Testis (tissue), 3 donors: ENCODE results near the gene PDZD8. TPM values are rescaled to one million over a fixed set of nuclear protein-coding genes. Genes with fewer than 3 reads are reported as not detected.

Experiments
- DNase-seq: peaks from one replicate; pipeline ENCODE4 v3.0.0-alpha.2; 2019
- H3K27ac ChIP-seq, 2 donors: fragments of 200-600 bp; sonication (generic); one replicate each; pipeline ENCODE4 v1.5.1; 2019
- H3K27me3 ChIP-seq: fragments of 200-600 bp; sonication (generic); one replicate; pipeline ENCODE4 v1.5.1; 2019
- H3K36me3 ChIP-seq: fragments of 200-600 bp; sonication (generic); one replicate; pipeline ENCODE4 v1.5.1; 2017; ENCODE audit warnings: low read depth; ENCODE audit errors: missing control alignments
- H3K4me1 ChIP-seq: fragments of 200-600 bp; sonication (generic); one replicate; pipeline ENCODE4 v1.5.1; 2019
- H3K4me3 ChIP-seq, 2 donors: fragments of 200-600 bp; sonication (generic); one replicate each; pipeline ENCODE4 v1.5.1; 2017 to 2019
- H3K9me3 ChIP-seq: fragments of 200-600 bp; sonication (generic); one replicate; pipeline ENCODE4 v1.5.1; 2017
- POLR2A ChIP-seq: fragments of 450-650 bp; IDR thresholded peaks from one replicate; pipeline ENCODE4 v1.6.1; 2017; ENCODE audit warnings: antibody characterized with exemption, mild to moderate bottlenecking, moderate library complexity
- WGBS, 2 donors: methylation state at CpG; one replicate each; pipeline ENCODE4 v1.1.5; 2018; 5-methylcytosine and 5-hydroxymethylcytosine counted together
- intact Hi-C: fragments of 100-400 bp; cut with DNase I; formaldehyde crosslinking; loops from one replicate; pipeline ENCODE4 v1.15.1; 2023; ENCODE audit warnings: low total_unique reads
- polyA plus RNA-seq: library from polyadenylated mRNA; stranded (reverse); fragments of 350-450 nt; fragmentation: Illumina TruSeq; extraction: RNeasy Lipid Tissue Mini Kit (QIAGEN cat#74804); gene quantifications from one replicate; pipeline ENCODE4 v1.2.3, GENCODE V29; 2014; ENCODE audit warnings: low read depth, low replicate concordance; ENCODE audit not compliant: insufficient read depth
- total RNA-seq, 2 donors: library from RNA; depleted of rRNA; stranded (reverse); fragments of >200 nt; gene quantifications; one replicate each; pipeline ENCODE4 v1.2.3, GENCODE V29; 2016
- TF ChIP-seq, protein P1 (sequence below), 3 experiments: fragments of 450-650 bp in 2 of 3; fragments of 200-600 bp in 1 of 3; sonication (generic) in 1 of 3; IDR thresholded peaks; one replicate each; pipeline ENCODE4 v1.5.1; 2016 to 2019; ENCODE audit warnings: antibody characterized with exemption in 3 of 3, mild to moderate bottlenecking in 2 of 3, moderate library complexity in 1 of 3

PDZD8 gene
- total and polyA plus RNA-seq, 3 donors from 2014 or later, result 49.6 to 120 (median 107) TPM

DNA sequence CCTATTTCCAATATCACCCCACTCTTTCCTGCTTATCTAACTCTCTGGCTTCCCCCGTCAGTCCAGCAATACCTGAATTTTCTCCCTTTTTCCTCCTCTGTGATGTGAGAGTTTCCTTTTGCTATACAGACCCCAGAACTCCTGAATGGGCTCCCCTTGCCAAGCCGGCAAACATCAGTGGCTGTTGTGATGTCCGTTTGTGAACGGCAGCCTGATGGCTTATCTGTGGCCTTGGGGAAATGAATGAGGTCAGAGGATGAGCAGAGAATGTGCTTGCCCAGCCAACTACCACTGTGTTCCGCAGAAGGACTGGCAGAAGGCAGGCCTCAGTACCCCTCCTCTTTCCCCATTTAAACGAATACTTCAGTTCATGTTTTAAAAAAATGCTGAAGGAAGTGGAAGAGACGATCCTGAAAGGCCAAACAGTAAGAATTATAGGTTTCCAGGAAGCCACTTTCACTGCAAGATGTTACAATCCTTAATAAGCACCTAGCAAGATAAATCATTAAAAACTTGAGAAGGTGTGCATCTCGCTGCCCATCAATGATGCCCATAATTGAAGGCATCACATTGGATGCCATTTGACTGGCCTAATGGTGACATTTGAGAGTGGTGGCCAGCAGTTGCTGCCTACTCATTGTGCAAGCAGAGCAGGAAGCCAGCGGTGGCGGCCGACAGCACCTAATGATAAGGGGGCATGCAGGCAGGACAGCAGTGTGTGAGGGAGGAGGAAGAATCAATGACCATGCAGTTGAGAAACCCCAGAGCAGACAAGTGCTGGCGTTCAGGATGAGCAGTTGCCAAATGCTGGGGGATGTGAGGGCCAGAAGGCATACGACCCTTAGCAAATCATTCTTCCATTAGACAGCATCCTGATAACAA lies 102.8 kb downstream of the PDZD8 start:
- H3K27me3 ChIP-seq, result no peaks in the 10 kb centered on the region
- no peak overlapping the region for H3K4me3 ChIP-seq
- no peaks in the 10 kb centered on the region for H3K9me3 ChIP-seq
- intact Hi-C loops, result no loop called here
- no peaks in the 10 kb centered on the region for H3K36me3 ChIP-seq
- no peak for DNase-seq
- WGBS, 2 donors, result 58 to 67% methylated on average over 13 of the region's 13 CpGs
- H3K27ac ChIP-seq, result no peak overlapping the region
- no peak for TF ChIP-seq POLR2A
- TF ChIP-seq, protein P1, sequence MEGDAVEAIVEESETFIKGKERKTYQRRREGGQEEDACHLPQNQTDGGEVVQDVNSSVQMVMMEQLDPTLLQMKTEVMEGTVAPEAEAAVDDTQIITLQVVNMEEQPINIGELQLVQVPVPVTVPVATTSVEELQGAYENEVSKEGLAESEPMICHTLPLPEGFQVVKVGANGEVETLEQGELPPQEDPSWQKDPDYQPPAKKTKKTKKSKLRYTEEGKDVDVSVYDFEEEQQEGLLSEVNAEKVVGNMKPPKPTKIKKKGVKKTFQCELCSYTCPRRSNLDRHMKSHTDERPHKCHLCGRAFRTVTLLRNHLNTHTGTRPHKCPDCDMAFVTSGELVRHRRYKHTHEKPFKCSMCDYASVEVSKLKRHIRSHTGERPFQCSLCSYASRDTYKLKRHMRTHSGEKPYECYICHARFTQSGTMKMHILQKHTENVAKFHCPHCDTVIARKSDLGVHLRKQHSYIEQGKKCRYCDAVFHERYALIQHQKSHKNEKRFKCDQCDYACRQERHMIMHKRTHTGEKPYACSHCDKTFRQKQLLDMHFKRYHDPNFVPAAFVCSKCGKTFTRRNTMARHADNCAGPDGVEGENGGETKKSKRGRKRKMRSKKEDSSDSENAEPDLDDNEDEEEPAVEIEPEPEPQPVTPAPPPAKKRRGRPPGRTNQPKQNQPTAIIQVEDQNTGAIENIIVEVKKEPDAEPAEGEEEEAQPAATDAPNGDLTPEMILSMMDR (IDR thresholded peaks at IDR 0.05), result no peak
- no peaks in the 10 kb centered on the region for H3K4me1 ChIP-seq

DNA sequence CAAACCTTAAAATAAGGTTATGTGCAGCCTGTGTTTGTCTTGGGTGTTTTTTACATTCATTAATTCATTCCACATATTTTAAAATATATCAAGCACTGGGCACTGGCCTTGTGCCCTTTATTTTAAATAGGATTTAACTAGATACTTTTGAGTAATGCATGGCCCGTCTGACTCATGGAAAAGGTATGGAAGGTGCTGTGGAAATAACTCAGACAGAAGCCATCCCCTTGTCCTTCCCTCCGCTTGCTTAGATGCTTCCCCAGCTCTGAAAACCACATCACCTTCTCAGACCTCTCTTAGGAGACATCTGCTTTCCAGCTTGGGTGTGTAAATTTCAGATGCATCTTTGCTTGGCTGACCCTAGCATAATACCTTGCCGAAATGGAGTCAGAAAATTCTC lies 103.8 kb downstream of the PDZD8 start:
- intact Hi-C loops, result no loop called here
- 92 to 97% methylated on average over 3 of the region's 3 CpGs for WGBS, 2 donors
- TF ChIP-seq, protein P1 (IDR thresholded peaks at IDR 0.05), result no peak
- no peak for TF ChIP-seq POLR2A

DNA sequence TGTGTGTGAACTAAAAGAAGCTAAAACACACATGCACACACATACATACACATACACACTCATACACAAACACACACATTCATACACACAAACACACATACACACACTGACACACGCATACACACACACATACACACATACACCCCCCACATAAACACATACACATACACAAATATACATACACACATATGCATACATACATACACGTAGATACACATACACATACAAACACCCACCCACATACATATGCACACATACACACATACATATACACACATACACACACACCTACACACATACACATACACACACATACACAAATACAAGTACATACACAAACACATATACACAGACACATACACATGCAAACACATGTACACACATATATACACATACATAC lies 106.3 kb downstream of the PDZD8 start:
- Histone ChIP-seq H3K27me3 (no peaks in the 10 kb centered on the region), H3K4me3 (no peak overlapping the region), H3K9me3 (no peaks in the 10 kb centered on the region), H3K27ac (no peak overlapping the region), H3K4me1 (no peaks in the 10 kb centered on the region), H3K36me3 (no peaks in the 10 kb centered on the region)
- DNase-seq, result no peak
- TF ChIP-seq, protein P1 (IDR thresholded peaks at IDR 0.05), result no peak
- TF ChIP-seq POLR2A, result no peak
- WGBS, 2 donors, result 86 to 88% methylated on average over 2 of the region's 2 CpGs
- intact Hi-C loops, result no loop called here

More for the DNA sequence above, 103.8 kb downstream of the PDZD8 start:
- Histone ChIP-seq H3K9me3 (no peaks in the 10 kb centered on the region), H3K4me3 (no peak overlapping the region), H3K4me1 (no peaks in the 10 kb centered on the region), H3K27ac (no peak overlapping the region), H3K27me3 (no peaks in the 10 kb centered on the region), H3K36me3 (no peaks in the 10 kb centered on the region)
- DNase-seq, result no peak

DNA sequence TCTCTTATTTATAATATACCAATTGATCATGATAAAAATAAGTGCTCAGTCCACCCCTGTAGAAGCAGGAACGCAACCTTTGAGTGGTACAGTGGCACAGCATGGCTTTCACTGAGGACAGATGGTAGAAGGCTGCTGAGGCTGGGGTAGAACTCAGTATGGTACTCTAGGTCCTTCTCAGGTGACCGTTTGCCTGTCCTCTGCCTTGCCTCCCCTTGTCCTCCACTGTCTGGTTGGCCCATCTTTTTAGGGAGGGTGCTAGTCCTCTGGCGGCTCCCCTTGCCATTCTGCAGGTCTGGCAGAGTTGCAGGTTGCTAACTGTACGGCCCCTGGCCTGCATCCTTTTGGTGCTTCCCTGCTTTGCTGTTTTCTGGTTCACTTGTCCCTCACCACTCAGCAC lies 107.0 kb downstream of the PDZD8 start:
- DNase-seq, result no peak
- Histone ChIP-seq H3K36me3 (no peaks in the 10 kb centered on the region), H3K27ac (no peak overlapping the region), H3K9me3 (no peaks in the 10 kb centered on the region), H3K27me3 (no peaks in the 10 kb centered on the region), H3K4me3 (no peak overlapping the region), H3K4me1 (no peaks in the 10 kb centered on the region)
- TF ChIP-seq POLR2A, result no peak
- TF ChIP-seq, protein P1 (IDR thresholded peaks at IDR 0.05), result no peak
- 89 to 94% methylated on average over 4 of the region's 4 CpGs for WGBS, 2 donors
- intact Hi-C loops, result no loop called here

DNA sequence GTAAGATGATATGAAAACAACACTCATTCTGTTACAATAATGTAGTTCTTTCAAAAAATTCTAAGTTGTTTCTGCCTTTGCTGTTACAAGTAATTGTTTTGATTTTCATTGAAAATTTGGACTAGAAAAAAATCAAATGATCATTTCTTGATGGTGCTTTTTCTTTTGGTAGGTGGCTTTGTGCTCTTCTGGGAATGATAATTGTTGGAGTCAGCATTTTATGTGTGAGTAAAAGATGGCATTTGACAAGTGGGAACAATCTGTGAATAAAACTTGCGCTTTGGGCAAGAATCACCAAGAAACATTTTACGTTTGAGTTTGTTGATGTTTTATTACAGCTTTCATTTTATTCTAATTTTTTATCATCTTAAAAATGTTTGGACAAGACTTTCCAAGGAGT lies 108.4 kb downstream of the PDZD8 start:
- Histone ChIP-seq H3K36me3 (no peaks in the 10 kb centered on the region), H3K9me3 (no peaks in the 10 kb centered on the region), H3K4me1 (no peaks in the 10 kb centered on the region), H3K27me3 (no peaks in the 10 kb centered on the region), H3K27ac (no peak overlapping the region), H3K4me3 (no peak overlapping the region)
- 93 to 98% methylated on average over 2 of the region's 2 CpGs for WGBS, 2 donors
- TF ChIP-seq, protein P1 (IDR thresholded peaks at IDR 0.05), result no peak
- no peak for TF ChIP-seq POLR2A
- intact Hi-C loops, result no loop called here
- no peak for DNase-seq
